K562 (cell line): Measurements from ENCODE around the gene CFAP92. TPM values are rescaled to one million over a fixed set of nuclear protein-coding genes. Genes with fewer than 3 reads are reported as not detected.
A peak's percentile ranks its signal among the peaks of the same experiment; 100 is the strongest.

Source experiments
- EP300 ChIP-seq: IDR thresholded peaks from 2 replicates; pipeline ENCODE4 v1.6.1; 2012; ENCODE audit warnings: low read length, improper control_type of control experiment
- FOSL1 ChIP-seq: fragments of 200-800 bp; sonication (Bioruptor generic); conservative IDR thresholded peaks from 2 replicates; pipeline ENCODE4 v1.6.1; 2016; ENCODE audit warnings: missing genetic modification characterization, missing compliant biosample characterization
- GABPA ChIP-seq: fragments of 200-800 bp; sonication (Bioruptor generic); conservative IDR thresholded peaks from 2 replicates; pipeline ENCODE4 v1.6.1; 2016; ENCODE audit warnings: low read depth, missing genetic modification characterization, missing compliant biosample characterization
- KDM2B ChIP-seq: fragments of 250-450 bp; sonication (Bioruptor Pico); IDR thresholded peaks from 2 replicates; pipeline ENCODE4 v1.8.0; 2021; ENCODE audit warnings: mild to moderate bottlenecking, moderate library complexity
- KDM4B ChIP-seq, 2 experiments: fragments of 450-650 bp in 1 of 2; sonication (generic) in 1 of 2; IDR thresholded peaks; 2 replicates each; pipeline ENCODE4 v1.6.1; 2016 to 2017; ENCODE audit warnings: borderline replicate concordance in 2 of 2, antibody characterized with exemption in 1 of 2, low read depth in 1 of 2, mild to moderate bottlenecking in 1 of 2
- MCM7 ChIP-seq, 2 experiments: fragments of 450-650 bp; IDR thresholded peaks; 2 replicates each; pipeline ENCODE4 v1.6.1; 2016 to 2018
- NCOA6 ChIP-seq: fragments of 450-650 bp; IDR thresholded peaks from 2 replicates; pipeline ENCODE4 v1.6.1; 2017; ENCODE audit warnings: mild to moderate bottlenecking
- SNIP1 ChIP-seq: fragments of 450-650 bp; IDR thresholded peaks from 2 replicates; pipeline ENCODE4 v1.7.1; 2017; ENCODE audit warnings: low read depth, mild to moderate bottlenecking
- ZFP36 ChIP-seq: fragments of 150-350 bp; IDR thresholded peaks from 2 replicates; pipeline ENCODE4 v1.6.1; 2018; ENCODE audit warnings: low read length, low read depth; ENCODE audit not compliant: partially characterized antibody
- ZNF57 ChIP-seq: fragments of 450-650 bp; formaldehyde crosslinking; IDR thresholded peaks from 2 replicates; pipeline ENCODE4 v1.4.0; 2020; ENCODE audit warnings: mild to moderate bottlenecking, moderate library complexity
- ZNF584 ChIP-seq: fragments of 200-800 bp; sonication (Bioruptor generic); IDR thresholded peaks from 2 replicates; pipeline ENCODE4 v1.6.1; 2016; ENCODE audit warnings: low read depth, mild to moderate bottlenecking, missing genetic modification characterization, missing compliant biosample characterization
- polyA plus RNA-seq, 8 experiments: library from polyadenylated mRNA; depleted of rRNA in 4 of 8; stranded (reverse) in 5 of 8; unstranded in 3 of 8; fragments of >200 nt; fragmentation: Nextera tagmentation in 2 of 8; fragmentation: Illumina TruSeq in 1 of 8; extraction: Ambion mirVana in 2 of 8; extraction: Trizol in 1 of 8; gene quantifications; 2 replicates each; pipeline versions ENCODE4 v1.2.1 to v1.2.3, GENCODE V29; 2011 to 2014; ENCODE audit warnings: inconsistent platforms in 1 of 8, missing spikeins in 1 of 8
- total RNA-seq, 7 experiments: library from RNA; depleted of rRNA in 6 of 7; stranded (reverse); fragments of >200 nt in 6 of 7; fragmentation: Illumina TruSeq in 2 of 7; extraction: Trizol in 2 of 7; gene quantifications; 2 replicates each; pipeline versions ENCODE4 v1.2.1 to v1.2.3, GENCODE V29; 2011 to 2021; ENCODE audit warnings: low replicate concordance in 1 of 7
- TF ChIP-seq, protein P1 (sequence below), 2 experiments: IDR thresholded peaks; 2 replicates each; pipeline ENCODE4 v1.6.1; 2011; ENCODE audit warnings: borderline replicate concordance in 1 of 2, control low read depth in 1 of 2, low read depth in 1 of 2, low read length in 1 of 2, mild to moderate bottlenecking in 1 of 2, mixed read lengths in 1 of 2, moderate library complexity in 1 of 2; ENCODE audit not compliant: insufficient read depth in 1 of 2, insufficient read length in 1 of 2, poor library complexity in 1 of 2, severe bottlenecking in 1 of 2; ENCODE audit errors: extremely low read depth in 1 of 2
- TF ChIP-seq, protein P2 (sequence below): fragments of 450-650 bp; formaldehyde crosslinking; IDR thresholded peaks from 2 replicates; pipeline ENCODE4 v1.4.0; 2020; ENCODE audit warnings: mild to moderate bottlenecking
- TF ChIP-seq, protein P3 (sequence below): sonication (generic); formaldehyde crosslinking; IDR thresholded peaks from 2 replicates; pipeline ENCODE4 v1.8.0; 2022; ENCODE audit warnings: missing genetic modification reagents, mild to moderate bottlenecking, borderline replicate concordance
- TF ChIP-seq, protein P4 (sequence below): sonication (generic); formaldehyde crosslinking; IDR thresholded peaks from 2 replicates; pipeline ENCODE4 v1.8.1; 2023; ENCODE audit warnings: missing genetic modification reagents, mild to moderate bottlenecking, borderline replicate concordance
- TF ChIP-seq, protein P5 (sequence below): fragments of 250-450 bp; sonication (Bioruptor Pico); IDR thresholded peaks from 2 replicates; pipeline ENCODE4 v1.4.0; 2020; ENCODE audit warnings: mild to moderate bottlenecking, moderate library complexity, borderline replicate concordance

CFAP92 gene
- total and polyA plus RNA-seq, 9 of the 15 experiments (the other 6 are each of a cell fraction or from before 2014, with no cell fraction given) = 0.06 to 0.62 (median 0.36) TPM

DNA sequence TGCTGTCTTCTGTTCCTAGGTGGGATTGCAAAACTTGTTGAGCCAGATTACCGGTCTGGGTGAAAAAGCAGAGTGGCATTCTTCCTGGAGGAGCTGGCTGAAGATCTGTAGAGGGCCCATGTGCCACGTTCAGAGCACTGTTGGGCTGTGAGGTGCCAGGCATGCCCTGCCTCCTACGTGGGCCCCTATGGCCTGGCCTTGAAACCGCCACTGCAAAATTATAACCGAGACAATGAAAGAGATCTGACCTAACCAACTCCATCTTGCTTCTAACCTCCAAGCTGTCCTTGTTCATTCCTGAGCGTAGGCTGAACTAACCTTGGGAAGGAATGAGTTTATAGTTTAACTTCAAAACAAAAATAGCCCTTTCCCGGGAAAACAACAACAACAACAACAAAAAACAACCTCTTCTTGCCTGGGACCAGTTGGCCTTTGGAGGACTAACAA is 115.8 kb downstream of the CFAP92 start (continued):
- TF ChIP-seq, protein P1, sequence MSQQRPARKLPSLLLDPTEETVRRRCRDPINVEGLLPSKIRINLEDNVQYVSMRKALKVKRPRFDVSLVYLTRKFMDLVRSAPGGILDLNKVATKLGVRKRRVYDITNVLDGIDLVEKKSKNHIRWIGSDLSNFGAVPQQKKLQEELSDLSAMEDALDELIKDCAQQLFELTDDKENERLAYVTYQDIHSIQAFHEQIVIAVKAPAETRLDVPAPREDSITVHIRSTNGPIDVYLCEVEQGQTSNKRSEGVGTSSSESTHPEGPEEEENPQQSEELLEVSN (IDR thresholded peaks at IDR 0.05; ENCODE audit: borderline replicate concordance in 1 of 2, extremely low read depth in 1 of 2, insufficient read depth in 1 of 2, insufficient read length in 1 of 2, low read depth in 1 of 2, low read length in 1 of 2, poor library complexity in 1 of 2, severe bottlenecking in 1 of 2) = no peak
- TF ChIP-seq ZFP36 (no peak), KDM4B (IDR thresholded peaks at IDR 0.05; ENCODE audit: borderline replicate concordance in 2 of 2, low read depth in 1 of 2) (no peak), ZNF584 (CRISPR knock-in tag) (no peak), MCM7 (IDR thresholded peaks at IDR 0.05) (no peak), SNIP1 (no peak), ZNF57 (no peak), EP300 (no peak), FOSL1 (no peak), GABPA (tag) (0 out of 2 replicates have a peak, but pooled peaks have one; percentile 6), NCOA6 (no peak), KDM2B (no peak)
- TF ChIP-seq, protein P2, sequence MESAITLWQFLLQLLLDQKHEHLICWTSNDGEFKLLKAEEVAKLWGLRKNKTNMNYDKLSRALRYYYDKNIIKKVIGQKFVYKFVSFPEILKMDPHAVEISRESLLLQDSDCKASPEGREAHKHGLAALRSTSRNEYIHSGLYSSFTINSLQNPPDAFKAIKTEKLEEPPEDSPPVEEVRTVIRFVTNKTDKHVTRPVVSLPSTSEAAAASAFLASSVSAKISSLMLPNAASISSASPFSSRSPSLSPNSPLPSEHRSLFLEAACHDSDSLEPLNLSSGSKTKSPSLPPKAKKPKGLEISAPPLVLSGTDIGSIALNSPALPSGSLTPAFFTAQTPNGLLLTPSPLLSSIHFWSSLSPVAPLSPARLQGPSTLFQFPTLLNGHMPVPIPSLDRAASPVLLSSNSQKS (CRISPR knock-in tag) = no peak
- TF ChIP-seq, protein P3, sequence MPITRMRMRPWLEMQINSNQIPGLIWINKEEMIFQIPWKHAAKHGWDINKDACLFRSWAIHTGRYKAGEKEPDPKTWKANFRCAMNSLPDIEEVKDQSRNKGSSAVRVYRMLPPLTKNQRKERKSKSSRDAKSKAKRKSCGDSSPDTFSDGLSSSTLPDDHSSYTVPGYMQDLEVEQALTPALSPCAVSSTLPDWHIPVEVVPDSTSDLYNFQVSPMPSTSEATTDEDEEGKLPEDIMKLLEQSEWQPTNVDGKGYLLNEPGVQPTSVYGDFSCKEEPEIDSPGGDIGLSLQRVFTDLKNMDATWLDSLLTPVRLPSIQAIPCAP (CRISPR knock-in tag) = no peak
- TF ChIP-seq, protein P4, sequence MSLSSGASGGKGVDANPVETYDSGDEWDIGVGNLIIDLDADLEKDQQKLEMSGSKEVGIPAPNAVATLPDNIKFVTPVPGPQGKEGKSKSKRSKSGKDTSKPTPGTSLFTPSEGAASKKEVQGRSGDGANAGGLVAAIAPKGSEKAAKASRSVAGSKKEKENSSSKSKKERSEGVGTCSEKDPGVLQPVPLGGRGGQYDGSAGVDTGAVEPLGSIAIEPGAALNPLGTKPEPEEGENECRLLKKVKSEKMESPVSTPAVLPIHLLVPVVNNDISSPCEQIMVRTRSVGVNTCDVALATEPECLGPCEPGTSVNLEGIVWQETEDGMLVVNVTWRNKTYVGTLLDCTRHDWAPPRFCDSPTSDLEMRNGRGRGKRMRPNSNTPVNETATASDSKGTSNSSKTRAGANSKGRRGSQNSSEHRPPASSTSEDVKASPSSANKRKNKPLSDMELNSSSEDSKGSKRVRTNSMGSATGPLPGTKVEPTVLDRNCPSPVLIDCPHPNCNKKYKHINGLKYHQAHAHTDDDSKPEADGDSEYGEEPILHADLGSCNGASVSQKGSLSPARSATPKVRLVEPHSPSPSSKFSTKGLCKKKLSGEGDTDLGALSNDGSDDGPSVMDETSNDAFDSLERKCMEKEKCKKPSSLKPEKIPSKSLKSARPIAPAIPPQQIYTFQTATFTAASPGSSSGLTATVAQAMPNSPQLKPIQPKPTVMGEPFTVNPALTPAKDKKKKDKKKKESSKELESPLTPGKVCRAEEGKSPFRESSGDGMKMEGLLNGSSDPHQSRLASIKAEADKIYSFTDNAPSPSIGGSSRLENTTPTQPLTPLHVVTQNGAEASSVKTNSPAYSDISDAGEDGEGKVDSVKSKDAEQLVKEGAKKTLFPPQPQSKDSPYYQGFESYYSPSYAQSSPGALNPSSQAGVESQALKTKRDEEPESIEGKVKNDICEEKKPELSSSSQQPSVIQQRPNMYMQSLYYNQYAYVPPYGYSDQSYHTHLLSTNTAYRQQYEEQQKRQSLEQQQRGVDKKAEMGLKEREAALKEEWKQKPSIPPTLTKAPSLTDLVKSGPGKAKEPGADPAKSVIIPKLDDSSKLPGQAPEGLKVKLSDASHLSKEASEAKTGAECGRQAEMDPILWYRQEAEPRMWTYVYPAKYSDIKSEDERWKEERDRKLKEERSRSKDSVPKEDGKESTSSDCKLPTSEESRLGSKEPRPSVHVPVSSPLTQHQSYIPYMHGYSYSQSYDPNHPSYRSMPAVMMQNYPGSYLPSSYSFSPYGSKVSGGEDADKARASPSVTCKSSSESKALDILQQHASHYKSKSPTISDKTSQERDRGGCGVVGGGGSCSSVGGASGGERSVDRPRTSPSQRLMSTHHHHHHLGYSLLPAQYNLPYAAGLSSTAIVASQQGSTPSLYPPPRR (CRISPR knock-in tag) = no peak
- TF ChIP-seq, protein P5, sequence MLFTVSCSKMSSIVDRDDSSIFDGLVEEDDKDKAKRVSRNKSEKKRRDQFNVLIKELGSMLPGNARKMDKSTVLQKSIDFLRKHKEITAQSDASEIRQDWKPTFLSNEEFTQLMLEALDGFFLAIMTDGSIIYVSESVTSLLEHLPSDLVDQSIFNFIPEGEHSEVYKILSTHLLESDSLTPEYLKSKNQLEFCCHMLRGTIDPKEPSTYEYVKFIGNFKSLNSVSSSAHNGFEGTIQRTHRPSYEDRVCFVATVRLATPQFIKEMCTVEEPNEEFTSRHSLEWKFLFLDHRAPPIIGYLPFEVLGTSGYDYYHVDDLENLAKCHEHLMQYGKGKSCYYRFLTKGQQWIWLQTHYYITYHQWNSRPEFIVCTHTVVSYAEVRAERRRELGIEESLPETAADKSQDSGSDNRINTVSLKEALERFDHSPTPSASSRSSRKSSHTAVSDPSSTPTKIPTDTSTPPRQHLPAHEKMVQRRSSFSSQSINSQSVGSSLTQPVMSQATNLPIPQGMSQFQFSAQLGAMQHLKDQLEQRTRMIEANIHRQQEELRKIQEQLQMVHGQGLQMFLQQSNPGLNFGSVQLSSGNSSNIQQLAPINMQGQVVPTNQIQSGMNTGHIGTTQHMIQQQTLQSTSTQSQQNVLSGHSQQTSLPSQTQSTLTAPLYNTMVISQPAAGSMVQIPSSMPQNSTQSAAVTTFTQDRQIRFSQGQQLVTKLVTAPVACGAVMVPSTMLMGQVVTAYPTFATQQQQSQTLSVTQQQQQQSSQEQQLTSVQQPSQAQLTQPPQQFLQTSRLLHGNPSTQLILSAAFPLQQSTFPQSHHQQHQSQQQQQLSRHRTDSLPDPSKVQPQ (CRISPR knock-in tag) = no peak
